Liver (tissue), 9 donors: ENCODE measurements around the gene DYSF. TPM values are rescaled to one million over a fixed set of nuclear protein-coding genes. Genes with fewer than 3 reads are reported as not detected.

Source experiments
- DNase-seq: peaks from one replicate; pipeline ENCODE4 v3.0.0-alpha.2; 2017; ENCODE audit warnings: low spot score
- H3K27ac ChIP-seq, 2 donors: one replicate each; pipeline ENCODE4 v1.7.0; 2013; ENCODE audit warnings: inconsistent platforms in 2 of 2, low read length in 2 of 2, control low read depth in 1 of 2, low read depth in 1 of 2, mild to moderate bottlenecking in 1 of 2
- H3K27me3 ChIP-seq, 4 donors: one replicate each; pipeline versions ENCODE4 v1.6.1 to v1.7.0; 2013; ENCODE audit warnings: low read length in 3 of 4, inconsistent platforms in 1 of 4, mild to moderate bottlenecking in 1 of 4, moderate library complexity in 1 of 4; ENCODE audit not compliant: control insufficient read depth in 4 of 4, insufficient read depth in 4 of 4
- H3K36me3 ChIP-seq, 4 donors: one replicate each; pipeline versions ENCODE4 v1.6.1 to v1.7.0; 2013; ENCODE audit warnings: low read length in 3 of 4, mild to moderate bottlenecking in 3 of 4, low read depth in 1 of 4, moderate library complexity in 1 of 4; ENCODE audit not compliant: control insufficient read depth in 4 of 4, insufficient read depth in 3 of 4
- H3K4me1 ChIP-seq, 4 donors: one replicate each; pipeline versions ENCODE4 v1.6.1 to v1.7.0; 2013; ENCODE audit warnings: low read length in 3 of 4, mild to moderate bottlenecking in 3 of 4, moderate library complexity in 1 of 4; ENCODE audit not compliant: control insufficient read depth in 4 of 4, insufficient read depth in 4 of 4
- H3K4me3 ChIP-seq, 3 donors: one replicate each; pipeline versions ENCODE4 v1.6.1 to v1.7.0; 2013; ENCODE audit warnings: low read length in 3 of 3, control low read depth in 1 of 3, low read depth in 1 of 3, mild to moderate bottlenecking in 1 of 3
- H3K9ac ChIP-seq, 2 donors: one replicate each; pipeline ENCODE4 v1.7.0; 2013; ENCODE audit warnings: low read length in 2 of 2, mild to moderate bottlenecking in 2 of 2, moderate library complexity in 2 of 2, control low read depth in 1 of 2, low read depth in 1 of 2
- H3K9me3 ChIP-seq, 4 donors: one replicate each; pipeline versions ENCODE4 v1.6.1 to v1.7.0; 2013; ENCODE audit warnings: low read length in 3 of 4; ENCODE audit not compliant: control insufficient read depth in 4 of 4
- CTCF ChIP-seq: fragments of 150-350 bp; IDR thresholded peaks from 2 replicates; pipeline ENCODE4 v1.5.1; 2017; ENCODE audit warnings: improper control_type of control experiment, low read depth, low read length; ENCODE audit not compliant: missing input control
- EGR1 ChIP-seq, 2 donors: IDR thresholded peaks; 2 replicates each; pipeline ENCODE4 v1.6.1; 2016 to 2018; ENCODE audit warnings: antibody characterized with exemption in 2 of 2, low read depth in 2 of 2
- FOXA1 ChIP-seq: IDR thresholded peaks from 2 replicates; pipeline ENCODE4 v1.6.1; 2016; ENCODE audit warnings: antibody characterized with exemption
- FOXA2 ChIP-seq: IDR thresholded peaks from 2 replicates; pipeline ENCODE4 v1.6.1; 2016; ENCODE audit warnings: antibody characterized with exemption
- GABPA ChIP-seq, 2 donors: IDR thresholded peaks in 1 of 2; conservative IDR thresholded peaks in 1 of 2; 2 replicates each; pipeline ENCODE4 v1.6.1; 2016; ENCODE audit warnings: antibody characterized with exemption in 2 of 2, mild to moderate bottlenecking in 1 of 2, moderate library complexity in 1 of 2
- HNF4A ChIP-seq, 2 donors: conservative IDR thresholded peaks; 2 replicates each; pipeline ENCODE4 v1.6.1; 2016; ENCODE audit warnings: antibody characterized with exemption in 2 of 2, mild to moderate bottlenecking in 2 of 2
- HNF4G ChIP-seq: IDR thresholded peaks from 2 replicates; pipeline ENCODE4 v1.6.1; 2016; ENCODE audit warnings: antibody characterized with exemption
- JUND ChIP-seq, 2 donors: IDR thresholded peaks; 2 replicates each; pipeline ENCODE4 v1.6.1; 2016; ENCODE audit warnings: antibody characterized with exemption in 2 of 2
- MAX ChIP-seq: IDR thresholded peaks from 2 replicates; pipeline ENCODE4 v1.6.1; 2016; ENCODE audit warnings: antibody characterized with exemption
- NR2F2 ChIP-seq: IDR thresholded peaks from 2 replicates; pipeline ENCODE4 v1.6.1; 2016; ENCODE audit warnings: antibody characterized with exemption
- RAD21 ChIP-seq, 2 donors: IDR thresholded peaks; 2 replicates each; pipeline ENCODE4 v1.6.1; 2016; ENCODE audit warnings: antibody characterized with exemption in 2 of 2, mild to moderate bottlenecking in 2 of 2
- RXRA ChIP-seq, 2 donors: IDR thresholded peaks; 2 replicates each; pipeline ENCODE4 v1.6.1; 2017 to 2018; ENCODE audit warnings: antibody characterized with exemption in 2 of 2, mild to moderate bottlenecking in 1 of 2
- SP1 ChIP-seq: IDR thresholded peaks from 2 replicates; pipeline ENCODE4 v1.6.1; 2018; ENCODE audit warnings: antibody characterized with exemption, mild to moderate bottlenecking
- TAF1 ChIP-seq: conservative IDR thresholded peaks from 2 replicates; pipeline ENCODE4 v1.6.1; 2016; ENCODE audit warnings: antibody characterized with exemption, mild to moderate bottlenecking
- YY1 ChIP-seq: IDR thresholded peaks from 2 replicates; pipeline ENCODE4 v1.6.1; 2016; ENCODE audit warnings: antibody characterized with exemption, mild to moderate bottlenecking
- ZBTB33 ChIP-seq: IDR thresholded peaks from 2 replicates; pipeline ENCODE4 v1.6.1; 2016; ENCODE audit warnings: antibody characterized with exemption
- WGBS: extraction: QIAGEN DNeasy Blood & Tissue Kit; methylation state at CpG from one replicate; pipeline ENCODE4 v1.1.7; 2013; 5-methylcytosine and 5-hydroxymethylcytosine counted together
- polyA plus RNA-seq, 2 donors: library from polyadenylated mRNA; stranded (reverse) in 1 of 2; unstranded in 1 of 2; fragments of 200-250 nt in 1 of 2; fragments of >200 nt in 1 of 2; fragmentation: Nextera tagmentation in 1 of 2; extraction: Ambion mirVana in 1 of 2; gene quantifications; one replicate each; pipeline versions ENCODE4 v1.2.1 to v1.2.3, GENCODE V29; 2013 to 2015
- total RNA-seq, 2 donors: library from RNA; depleted of rRNA; stranded (reverse); fragments of >200 nt; gene quantifications; one replicate each; pipeline ENCODE4 v1.2.3, GENCODE V29; 2014
- TF ChIP-seq, protein P1 (sequence below): IDR thresholded peaks from 2 replicates; pipeline ENCODE4 v1.6.1; 2016; ENCODE audit warnings: antibody characterized with exemption
- TF ChIP-seq, protein P2 (sequence below): IDR thresholded peaks from 2 replicates; pipeline ENCODE4 v1.6.1; 2016; ENCODE audit warnings: antibody characterized with exemption, mild to moderate bottlenecking
- donor health status: healthy.
- donor health status: healthy.
- donor health status: healthy.
- donor health status: healthy.
- donor health status: healthy.

DYSF gene
- total and polyA plus RNA-seq, 4 donors, result 8.5 to 20.8 (median 13.6) TPM

- no peak for TF ChIP-seq CTCF
- no peak for TF ChIP-seq NR2F2
- no peak for TF ChIP-seq JUND (IDR thresholded peaks at IDR 0.05)
- TF ChIP-seq GABPA (IDR thresholded peaks at IDR 0.05 in 1 of 2, conservative IDR thresholded peaks at IDR 0.05 in 1 of 2), result no peak
- TF ChIP-seq, protein P1, sequence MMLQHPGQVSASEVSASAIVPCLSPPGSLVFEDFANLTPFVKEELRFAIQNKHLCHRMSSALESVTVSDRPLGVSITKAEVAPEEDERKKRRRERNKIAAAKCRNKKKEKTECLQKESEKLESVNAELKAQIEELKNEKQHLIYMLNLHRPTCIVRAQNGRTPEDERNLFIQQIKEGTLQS, result no peak
- TF ChIP-seq RAD21 (IDR thresholded peaks at IDR 0.05), result no peak
Measured at GRCh38 chr2:71728036-71728435, 274.7 kb downstream of the DYSF start (continued).

DNA sequence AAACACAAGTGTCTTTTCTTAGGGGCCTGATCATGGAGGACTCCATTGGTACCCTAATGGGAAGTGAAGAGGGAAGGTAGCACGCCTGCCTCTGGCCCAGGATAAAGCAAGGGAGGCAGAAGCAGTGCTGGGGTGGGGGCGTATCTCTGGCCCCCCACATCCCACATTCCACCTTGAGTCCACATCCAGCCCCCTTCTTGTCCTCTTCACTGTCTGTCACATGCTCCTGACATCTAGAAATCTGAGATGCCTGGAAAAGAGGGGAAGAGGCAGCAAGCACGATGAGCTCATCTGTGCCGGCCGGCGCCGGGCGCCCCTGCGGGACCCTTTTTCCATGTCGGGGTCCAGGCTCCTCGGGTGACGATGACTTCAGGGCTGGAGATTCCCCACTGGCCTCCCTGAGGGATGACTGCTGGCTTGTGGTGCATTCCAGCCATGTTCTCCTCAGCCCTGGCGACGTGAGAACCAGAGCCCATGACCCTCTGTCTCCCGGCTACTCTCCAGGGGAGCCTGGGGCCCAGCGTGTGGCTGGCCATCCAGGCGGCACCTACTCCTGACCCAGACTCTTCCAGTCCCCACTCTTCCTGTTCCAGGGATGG is 277.5 kb downstream of the DYSF start:
- H3K27ac ChIP-seq, result no peak overlapping the region
- H3K9me3 ChIP-seq, result peaks cover 0 to 3% (median 1%) of the 10 kb centered on the region in 4 donors
- no peak overlapping the region for H3K9ac ChIP-seq
- no peaks in the 10 kb centered on the region for H3K4me1 ChIP-seq
- H3K27me3 ChIP-seq, result no peaks in the 10 kb centered on the region
- DNase-seq, result no peak
- TF ChIP-seq MAX (no peak), NR2F2 (no peak), TAF1 (no peak), HNF4A (conservative IDR thresholded peaks at IDR 0.05) (no peak), SP1 (no peak), YY1 (no peak), CTCF (no peak), GABPA (IDR thresholded peaks at IDR 0.05 in 1 of 2, conservative IDR thresholded peaks at IDR 0.05 in 1 of 2) (no peak), RAD21 (IDR thresholded peaks at IDR 0.05) (no peak), EGR1 (IDR thresholded peaks at IDR 0.05; ENCODE audit: low read depth in 2 of 2) (no peak), JUND (IDR thresholded peaks at IDR 0.05) (no peak), HNF4G (no peak), FOXA1 (no peak), RXRA (IDR thresholded peaks at IDR 0.05) (no peak), FOXA2 (no peak), ZBTB33 (no peak)
- TF ChIP-seq, protein P2, sequence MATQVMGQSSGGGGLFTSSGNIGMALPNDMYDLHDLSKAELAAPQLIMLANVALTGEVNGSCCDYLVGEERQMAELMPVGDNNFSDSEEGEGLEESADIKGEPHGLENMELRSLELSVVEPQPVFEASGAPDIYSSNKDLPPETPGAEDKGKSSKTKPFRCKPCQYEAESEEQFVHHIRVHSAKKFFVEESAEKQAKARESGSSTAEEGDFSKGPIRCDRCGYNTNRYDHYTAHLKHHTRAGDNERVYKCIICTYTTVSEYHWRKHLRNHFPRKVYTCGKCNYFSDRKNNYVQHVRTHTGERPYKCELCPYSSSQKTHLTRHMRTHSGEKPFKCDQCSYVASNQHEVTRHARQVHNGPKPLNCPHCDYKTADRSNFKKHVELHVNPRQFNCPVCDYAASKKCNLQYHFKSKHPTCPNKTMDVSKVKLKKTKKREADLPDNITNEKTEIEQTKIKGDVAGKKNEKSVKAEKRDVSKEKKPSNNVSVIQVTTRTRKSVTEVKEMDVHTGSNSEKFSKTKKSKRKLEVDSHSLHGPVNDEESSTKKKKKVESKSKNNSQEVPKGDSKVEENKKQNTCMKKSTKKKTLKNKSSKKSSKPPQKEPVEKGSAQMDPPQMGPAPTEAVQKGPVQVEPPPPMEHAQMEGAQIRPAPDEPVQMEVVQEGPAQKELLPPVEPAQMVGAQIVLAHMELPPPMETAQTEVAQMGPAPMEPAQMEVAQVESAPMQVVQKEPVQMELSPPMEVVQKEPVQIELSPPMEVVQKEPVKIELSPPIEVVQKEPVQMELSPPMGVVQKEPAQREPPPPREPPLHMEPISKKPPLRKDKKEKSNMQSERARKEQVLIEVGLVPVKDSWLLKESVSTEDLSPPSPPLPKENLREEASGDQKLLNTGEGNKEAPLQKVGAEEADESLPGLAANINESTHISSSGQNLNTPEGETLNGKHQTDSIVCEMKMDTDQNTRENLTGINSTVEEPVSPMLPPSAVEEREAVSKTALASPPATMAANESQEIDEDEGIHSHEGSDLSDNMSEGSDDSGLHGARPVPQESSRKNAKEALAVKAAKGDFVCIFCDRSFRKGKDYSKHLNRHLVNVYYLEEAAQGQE, result no peak
- TF ChIP-seq, protein P1, result no peak
- 88% methylated on average over 17 of the region's 17 CpGs for WGBS
- H3K4me3 ChIP-seq, result no peak overlapping the region
- H3K36me3 ChIP-seq, result no peaks in the 10 kb centered on the region
